ENCODE measurements around the gene YDJC.
"Not testable (repeated sequence)": the region's sequence is repeated elsewhere in the genome, so short reads cannot be mapped to it uniquely, and the experiment has no call there.

YDJC gene

DNA sequence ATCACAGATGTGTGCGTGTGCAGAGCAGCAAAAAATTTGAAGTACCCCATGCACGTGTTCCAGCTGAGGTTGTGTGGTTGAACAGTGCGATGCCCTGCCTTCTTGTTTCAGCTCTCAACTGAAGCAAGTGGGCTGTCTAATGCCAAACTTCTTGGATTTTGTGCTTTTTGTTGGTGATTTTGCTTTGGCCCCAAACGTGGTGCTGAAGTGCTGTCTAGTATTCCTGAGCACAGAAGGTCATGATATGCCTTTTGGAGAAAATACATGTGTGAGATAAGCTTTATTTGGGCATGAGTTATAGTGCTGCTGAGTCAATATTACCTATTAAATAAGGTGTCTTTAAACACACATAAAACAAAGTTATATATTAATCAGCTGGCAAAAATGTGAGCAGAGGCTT lies 14.1 kb downstream of the YDJC start:
- H3K4me1 ChIP-seq (ENCODE audit: low read length) = peaks cover 65% of the 10 kb centered on the region
- peaks cover 63% of the 10 kb centered on the region for H4K20me1 ChIP-seq (ENCODE audit: insufficient read depth, low read length)
- no peaks in the 10 kb centered on the region for H3K27me3 ChIP-seq (ENCODE audit: low read depth, low read length)
- H3K9ac ChIP-seq (ENCODE audit: low read length) = no peak overlapping the region
- H3K4me3 ChIP-seq (ENCODE audit: low read length) = no peak overlapping the region; the same call in 1 of the 2 replicates
- H3K4me2 ChIP-seq (ENCODE audit: low read length) = peak overlapping the region; percentile 36
- H3K36me3 ChIP-seq (replicated peaks; ENCODE audit: low read depth, low read length) = peaks cover 49% of the 10 kb centered on the region
- H3K79me2 ChIP-seq (ENCODE audit: low read length) = peaks cover 94% of the 10 kb centered on the region
- H3K27ac ChIP-seq (ENCODE audit: low read length) = peak overlapping the region; percentile 71
- H3K9me3 ChIP-seq (ENCODE audit: insufficient read depth, low read length) = no peaks in the 10 kb centered on the region
- no peak overlapping the region for H2AFZ ChIP-seq (ENCODE audit: low read depth, low read length)
- TF ChIP-seq EZH2phosphoT487 (IDR thresholded peaks at IDR 0.05; ENCODE audit: low read depth) = no peak
- TF ChIP-seq, protein P1, sequence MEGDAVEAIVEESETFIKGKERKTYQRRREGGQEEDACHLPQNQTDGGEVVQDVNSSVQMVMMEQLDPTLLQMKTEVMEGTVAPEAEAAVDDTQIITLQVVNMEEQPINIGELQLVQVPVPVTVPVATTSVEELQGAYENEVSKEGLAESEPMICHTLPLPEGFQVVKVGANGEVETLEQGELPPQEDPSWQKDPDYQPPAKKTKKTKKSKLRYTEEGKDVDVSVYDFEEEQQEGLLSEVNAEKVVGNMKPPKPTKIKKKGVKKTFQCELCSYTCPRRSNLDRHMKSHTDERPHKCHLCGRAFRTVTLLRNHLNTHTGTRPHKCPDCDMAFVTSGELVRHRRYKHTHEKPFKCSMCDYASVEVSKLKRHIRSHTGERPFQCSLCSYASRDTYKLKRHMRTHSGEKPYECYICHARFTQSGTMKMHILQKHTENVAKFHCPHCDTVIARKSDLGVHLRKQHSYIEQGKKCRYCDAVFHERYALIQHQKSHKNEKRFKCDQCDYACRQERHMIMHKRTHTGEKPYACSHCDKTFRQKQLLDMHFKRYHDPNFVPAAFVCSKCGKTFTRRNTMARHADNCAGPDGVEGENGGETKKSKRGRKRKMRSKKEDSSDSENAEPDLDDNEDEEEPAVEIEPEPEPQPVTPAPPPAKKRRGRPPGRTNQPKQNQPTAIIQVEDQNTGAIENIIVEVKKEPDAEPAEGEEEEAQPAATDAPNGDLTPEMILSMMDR (IDR thresholded peaks at IDR 0.05; ENCODE audit: low read depth, low read length) = no peak

DNA sequence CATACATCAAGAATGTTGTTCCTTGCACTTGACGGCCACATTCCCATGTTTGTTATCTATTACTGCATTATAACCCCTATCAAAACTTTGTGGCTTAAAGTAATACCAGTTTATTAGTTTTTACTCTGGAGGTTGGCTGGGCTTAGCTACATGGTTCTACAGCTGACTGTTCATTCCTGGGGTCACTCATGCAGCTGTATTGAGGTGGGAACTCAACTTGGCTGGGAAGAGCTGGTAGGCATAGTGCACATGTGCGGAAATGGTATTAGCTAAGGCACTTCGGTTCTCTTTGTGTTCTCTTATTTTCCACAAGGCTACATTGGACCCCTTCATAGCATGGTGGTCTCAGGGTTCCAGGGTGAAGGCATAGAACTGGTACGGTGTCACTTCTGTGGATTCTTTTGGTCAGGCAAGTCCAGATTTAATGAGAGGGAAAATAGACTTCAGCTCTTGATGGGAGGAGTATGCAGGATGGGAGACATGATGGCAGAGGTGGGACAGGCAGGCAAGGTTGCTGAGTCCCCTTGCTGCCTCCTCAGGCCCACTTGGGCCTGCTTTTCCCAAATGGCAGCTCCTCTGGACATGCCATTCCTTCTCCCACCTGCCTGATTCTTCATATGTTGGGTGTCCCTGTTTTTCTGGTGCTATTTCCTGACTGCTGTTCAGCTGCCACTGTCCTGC lies 16.1 kb downstream of the YDJC start:
- Histone ChIP-seq H4K20me1 (ENCODE audit: insufficient read depth, low read length) (peaks cover 60% of the 10 kb centered on the region), H3K4me3 (ENCODE audit: low read length) (no peak overlapping the region), H3K9ac (ENCODE audit: low read length) (no peak overlapping the region), H3K4me1 (ENCODE audit: low read length) (peaks cover 50% of the 10 kb centered on the region), H3K27ac (ENCODE audit: low read length) (peak overlapping the region; percentile 24), H3K4me2 (ENCODE audit: low read length) (peak overlapping the region; percentile 21; the same call in 1 of the 2 replicates), H3K27me3 (ENCODE audit: low read depth, low read length) (no peaks in the 10 kb centered on the region), H3K9me3 (ENCODE audit: insufficient read depth, low read length) (no peaks in the 10 kb centered on the region), H2AFZ (ENCODE audit: low read depth, low read length) (no peak overlapping the region), H3K79me2 (ENCODE audit: low read length) (peaks cover 92% of the 10 kb centered on the region), H3K36me3 (replicated peaks; ENCODE audit: low read depth, low read length) (peaks cover 49% of the 10 kb centered on the region)
- TF ChIP-seq, protein P1 (IDR thresholded peaks at IDR 0.05; ENCODE audit: low read depth, low read length) = no peak
- TF ChIP-seq EZH2phosphoT487 (IDR thresholded peaks at IDR 0.05; ENCODE audit: low read depth) = no peak

DNA sequence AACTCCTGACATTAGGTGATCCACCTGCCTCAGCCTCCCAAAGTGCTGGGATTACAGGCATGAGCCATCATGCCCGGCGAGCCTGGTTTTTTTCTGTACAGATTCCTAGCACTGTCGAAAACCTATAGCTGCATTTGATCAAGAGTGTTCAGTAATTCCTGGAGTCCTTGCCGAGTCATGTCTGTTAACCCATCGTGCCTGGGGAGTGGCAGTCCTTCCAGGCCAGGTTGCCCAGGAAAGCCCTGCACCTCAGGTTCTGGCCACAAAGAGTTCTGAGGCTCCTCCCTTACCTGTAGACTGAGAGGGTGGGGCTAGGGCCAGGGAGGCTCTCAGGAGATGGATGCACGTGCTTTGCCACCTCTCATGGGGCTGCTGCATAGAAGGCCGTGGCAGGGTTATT lies 17.0 kb downstream of the YDJC start:
- Histone ChIP-seq H3K4me3 (ENCODE audit: low read length) (no peak overlapping the region), H4K20me1 (ENCODE audit: insufficient read depth, low read length) (peaks cover 63% of the 10 kb centered on the region), H3K4me2 (ENCODE audit: low read length) (no peak overlapping the region), H3K27me3 (ENCODE audit: low read depth, low read length) (no peaks in the 10 kb centered on the region), H3K27ac (ENCODE audit: low read length) (no peak overlapping the region), H3K36me3 (replicated peaks; ENCODE audit: low read depth, low read length) (peaks cover 49% of the 10 kb centered on the region), H3K9me3 (ENCODE audit: insufficient read depth, low read length) (no peaks in the 10 kb centered on the region), H2AFZ (ENCODE audit: low read depth, low read length) (no peak overlapping the region), H3K4me1 (ENCODE audit: low read length) (peaks cover 43% of the 10 kb centered on the region), H3K79me2 (ENCODE audit: low read length) (peaks cover 92% of the 10 kb centered on the region), H3K9ac (ENCODE audit: low read length) (no peak overlapping the region)
- TF ChIP-seq, protein P1 (IDR thresholded peaks at IDR 0.05; ENCODE audit: low read depth, low read length) = no peak
- TF ChIP-seq EZH2phosphoT487 (IDR thresholded peaks at IDR 0.05; ENCODE audit: low read depth) = no peak

DNA sequence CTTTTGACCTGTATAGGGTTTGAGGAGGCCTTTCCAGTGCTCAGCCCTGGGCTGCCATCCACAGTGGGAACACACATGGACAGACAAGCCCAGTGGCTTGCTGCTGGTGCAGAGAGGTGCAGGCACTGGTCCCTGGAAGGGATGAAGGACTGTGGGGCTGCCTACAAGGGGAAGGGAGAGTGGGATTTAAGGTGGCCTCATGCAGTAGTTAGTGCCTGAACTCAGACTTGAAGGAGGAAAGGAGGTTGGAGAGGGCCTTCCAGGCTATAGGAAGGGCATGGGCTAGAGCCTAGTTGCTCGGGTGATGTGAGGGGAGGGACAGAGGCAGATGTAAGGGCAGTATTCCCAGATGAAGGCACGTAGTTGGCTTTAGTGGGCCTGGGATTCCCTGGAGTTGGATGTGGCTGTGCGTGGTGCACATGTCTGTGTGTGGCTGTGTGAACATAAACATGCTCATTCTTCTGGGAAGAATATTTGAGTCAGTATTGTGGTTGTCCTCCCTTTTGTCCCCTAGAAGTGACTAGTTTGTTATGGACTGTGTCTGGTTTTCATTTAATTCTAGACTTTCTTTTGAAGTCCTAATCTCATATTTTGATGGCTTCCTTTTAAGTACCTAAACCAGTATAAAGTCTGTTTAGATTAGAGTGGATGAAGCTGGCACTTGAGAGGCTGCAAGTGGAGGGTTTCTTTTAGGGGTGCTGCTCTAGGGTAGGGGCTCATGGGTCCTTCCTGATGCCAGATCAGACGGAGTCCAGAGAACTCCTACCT lies 18.4 kb downstream of the YDJC start:
- H2AFZ ChIP-seq (ENCODE audit: low read depth, low read length) = no peak overlapping the region
- H3K36me3 ChIP-seq (replicated peaks; ENCODE audit: low read depth, low read length) = peaks cover 56% of the 10 kb centered on the region
- TF ChIP-seq, protein P1 (IDR thresholded peaks at IDR 0.05; ENCODE audit: low read depth, low read length) = no peak
- TF ChIP-seq EZH2phosphoT487 (IDR thresholded peaks at IDR 0.05; ENCODE audit: low read depth) = no peak
- H3K27ac ChIP-seq (ENCODE audit: low read length) = no peak overlapping the region
- H3K79me2 ChIP-seq (ENCODE audit: low read length) = peaks cover 93% of the 10 kb centered on the region
- no peaks in the 10 kb centered on the region for H3K27me3 ChIP-seq (ENCODE audit: low read depth, low read length)
- no peaks in the 10 kb centered on the region for H3K9me3 ChIP-seq (ENCODE audit: insufficient read depth, low read length)
- H3K4me3 ChIP-seq (ENCODE audit: low read length) = no peak overlapping the region
- no peak overlapping the region for H3K9ac ChIP-seq (ENCODE audit: low read length)
- no peak overlapping the region for H3K4me2 ChIP-seq (ENCODE audit: low read length)
- peaks cover 70% of the 10 kb centered on the region for H4K20me1 ChIP-seq (ENCODE audit: insufficient read depth, low read length)
- peaks cover 35% of the 10 kb centered on the region for H3K4me1 ChIP-seq (ENCODE audit: low read length)

DNA sequence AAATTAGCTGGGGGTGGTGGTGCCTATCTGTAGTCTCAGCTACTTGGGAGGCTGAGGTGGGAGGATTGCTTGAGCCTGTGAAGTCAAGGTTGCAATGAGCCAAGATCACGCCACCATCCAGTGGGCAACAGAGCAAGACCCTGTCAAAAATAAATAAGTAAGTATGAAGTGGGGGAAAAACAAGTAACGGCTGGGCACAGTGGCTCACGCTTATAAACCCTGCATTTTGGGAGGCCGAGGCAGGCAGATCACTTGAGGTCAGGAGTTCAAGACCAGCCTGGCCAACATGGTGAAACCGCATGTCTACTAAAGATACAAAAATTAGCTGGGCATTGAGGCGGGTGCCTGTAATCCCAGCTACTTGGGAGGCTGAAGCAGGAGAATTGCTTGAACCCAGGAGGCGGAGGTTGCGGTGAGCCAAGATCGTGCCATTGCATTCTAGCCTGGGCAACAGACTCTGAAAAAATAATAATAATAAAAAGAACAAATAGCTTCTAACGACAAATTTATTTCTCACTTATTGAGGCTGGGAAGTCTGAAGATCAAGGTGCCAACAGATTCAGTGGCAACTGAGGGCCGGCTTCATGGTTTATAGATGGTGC lies 20.2 kb downstream of the YDJC start:
- H3K4me3 ChIP-seq (ENCODE audit: low read length); H3K9me3 ChIP-seq (ENCODE audit: insufficient read depth, low read length); H3K27me3 ChIP-seq (ENCODE audit: low read depth, low read length); H2AFZ ChIP-seq (ENCODE audit: low read depth, low read length); H3K9ac ChIP-seq (ENCODE audit: low read length); H3K4me2 ChIP-seq (ENCODE audit: low read length); H3K27ac ChIP-seq (ENCODE audit: low read length): not testable (repeated sequence)
- Histone ChIP-seq H3K4me1 (ENCODE audit: low read length) (peaks cover 33% of the 10 kb centered on the region), H3K79me2 (ENCODE audit: low read length) (peaks cover 95% of the 10 kb centered on the region), H4K20me1 (ENCODE audit: insufficient read depth, low read length) (peaks cover 76% of the 10 kb centered on the region), H3K36me3 (replicated peaks; ENCODE audit: low read depth, low read length) (peaks cover 53% of the 10 kb centered on the region)

All from OCI-LY3 (cell line).